CD4-positive, alpha-beta T cell treated with Interleukin-17A for 1 hour (primary cell): Measurements from ENCODE around the gene DIS3L2.
"Not testable (repeated sequence)": the region's sequence is repeated elsewhere in the genome, so short reads cannot be mapped to it uniquely, and the experiment has no call there.

ENCODE experiments used
- DNase-seq: peaks from one replicate; pipeline ENCODE4 v3.0.0-alpha.2; 2020

The DIS3L2 gene

DNA sequence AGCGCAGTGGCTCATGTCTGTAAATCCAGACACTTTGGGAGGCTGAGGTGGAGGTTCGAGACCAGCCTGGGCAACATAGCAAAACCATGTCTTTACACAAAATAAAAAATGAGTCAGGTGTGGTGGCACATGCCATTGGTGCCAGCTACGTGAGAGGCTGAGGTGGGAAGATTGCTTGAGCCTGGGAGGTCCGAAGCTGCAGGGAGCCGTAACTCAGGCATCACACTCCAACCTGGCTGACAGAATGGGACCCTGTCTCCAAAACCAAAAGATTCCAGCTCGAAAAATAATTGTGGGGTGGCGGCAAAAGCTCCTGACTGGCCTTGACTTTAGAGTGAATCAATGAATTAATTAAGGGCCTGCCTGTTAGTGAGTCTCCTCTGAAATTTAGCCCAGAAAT lies 415.8 kb downstream of the DIS3L2 start:
- DNase-seq: no peak

DNA sequence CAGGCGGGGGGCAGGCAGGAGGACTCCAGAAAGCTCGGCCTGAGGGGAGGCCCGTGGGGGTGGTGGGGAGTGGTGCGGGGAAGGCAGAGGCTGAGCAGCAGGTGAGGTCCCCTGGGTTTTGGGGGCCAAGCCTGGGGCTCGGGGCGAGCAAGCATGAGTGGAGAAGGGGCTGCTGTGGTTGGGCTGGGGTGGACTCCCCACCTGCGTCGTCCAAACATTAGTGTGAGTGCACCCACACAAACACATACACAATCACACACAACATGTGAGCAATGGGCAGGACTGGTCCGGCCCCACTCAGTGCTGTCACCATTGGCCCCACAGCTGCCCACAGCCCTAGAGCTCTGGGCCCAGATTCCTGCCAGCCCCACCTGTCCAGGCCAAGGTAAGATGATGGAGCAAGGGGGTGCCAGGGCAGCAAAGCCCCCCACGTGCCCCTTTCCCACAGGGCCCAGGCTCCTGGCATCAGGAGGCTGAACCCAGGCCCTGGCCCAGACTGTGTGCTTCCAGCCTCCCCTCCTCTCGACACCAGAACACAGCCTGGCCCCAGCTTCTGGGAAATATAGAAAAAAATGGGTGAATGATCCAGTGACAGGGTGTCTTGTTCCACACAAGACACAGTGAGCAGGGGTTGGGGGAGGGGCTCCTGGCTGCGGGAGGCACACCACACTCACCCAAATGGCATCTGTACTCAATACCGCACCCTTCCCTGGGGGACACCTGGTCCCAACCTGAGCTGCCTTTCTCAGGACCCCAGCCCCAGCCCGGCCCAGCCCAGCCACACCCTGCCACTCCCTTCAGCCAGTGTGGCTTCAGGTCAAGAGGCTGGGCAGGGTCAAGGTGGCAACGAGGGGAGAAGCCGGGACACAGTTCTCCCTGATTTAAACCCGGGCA lies 416.6 kb downstream of the DIS3L2 start:
- no peak for DNase-seq

DNA sequence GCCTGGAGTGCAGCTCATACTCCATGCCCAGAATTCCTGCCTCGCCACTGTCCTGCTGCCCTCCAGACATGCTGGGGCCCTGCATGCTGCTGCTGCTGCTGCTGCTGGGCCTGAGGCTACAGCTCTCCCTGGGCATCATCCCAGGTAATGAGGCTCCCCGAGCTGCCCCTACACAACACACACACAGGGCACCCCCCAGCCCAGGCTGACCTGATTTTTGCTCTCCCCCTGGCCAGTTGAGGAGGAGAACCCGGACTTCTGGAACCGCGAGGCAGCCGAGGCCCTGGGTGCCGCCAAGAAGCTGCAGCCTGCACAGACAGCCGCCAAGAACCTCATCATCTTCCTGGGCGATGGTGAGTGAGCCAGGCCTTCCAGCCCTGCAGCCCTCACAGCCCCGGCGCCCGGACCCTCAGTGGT lies 417.2 kb downstream of the DIS3L2 start, which contains the start of gene ALPP:
TSS of gene ALPP (plus strand) at position 17 of the 417 bp plus-strand sequence. CDS start at position 69, 52 bp downstream.
- DNase-seq: not testable (repeated sequence)

DNA sequence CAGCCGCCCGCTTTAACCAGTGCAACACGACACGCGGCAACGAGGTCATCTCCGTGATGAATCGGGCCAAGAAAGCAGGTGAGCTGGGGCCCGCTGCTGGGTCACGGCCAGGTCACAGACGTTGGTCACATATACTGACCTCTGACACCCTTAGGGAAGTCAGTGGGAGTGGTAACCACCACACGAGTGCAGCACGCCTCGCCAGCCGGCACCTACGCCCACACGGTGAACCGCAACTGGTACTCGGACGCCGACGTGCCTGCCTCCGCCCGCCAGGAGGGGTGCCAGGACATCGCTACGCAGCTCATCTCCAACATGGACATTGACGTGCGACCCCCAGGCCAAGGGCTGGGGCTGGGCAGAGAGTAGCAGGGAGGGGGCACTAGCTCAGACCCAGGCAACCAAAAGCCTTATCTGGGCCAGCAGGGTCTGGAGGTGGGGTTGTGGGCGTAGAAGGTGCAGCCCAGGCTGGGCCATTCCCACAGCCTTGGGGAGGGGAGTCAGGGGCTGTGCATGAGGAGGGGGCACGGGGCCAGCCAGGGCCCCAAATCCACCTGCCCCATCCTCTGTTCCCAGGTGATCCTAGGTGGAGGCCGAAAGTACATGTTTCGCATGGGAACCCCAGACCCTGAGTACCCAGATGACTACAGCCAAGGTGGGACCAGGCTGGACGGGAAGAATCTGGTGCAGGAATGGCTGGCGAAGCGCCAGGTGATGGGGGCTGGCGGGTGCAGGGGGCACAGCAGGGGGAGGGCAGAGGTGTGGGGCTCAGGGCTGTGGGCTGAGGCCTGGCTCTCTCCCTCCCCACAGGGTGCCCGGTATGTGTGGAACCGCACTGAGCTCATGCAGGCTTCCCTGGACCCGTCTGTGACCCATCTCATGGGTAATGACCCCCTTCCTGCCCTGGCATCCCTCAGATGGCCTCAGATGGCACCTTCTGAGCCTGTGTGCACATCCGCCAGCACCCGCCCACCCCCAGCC lies 418.4 kb downstream of the DIS3L2 start:
- not testable (repeated sequence) for DNase-seq

DNA sequence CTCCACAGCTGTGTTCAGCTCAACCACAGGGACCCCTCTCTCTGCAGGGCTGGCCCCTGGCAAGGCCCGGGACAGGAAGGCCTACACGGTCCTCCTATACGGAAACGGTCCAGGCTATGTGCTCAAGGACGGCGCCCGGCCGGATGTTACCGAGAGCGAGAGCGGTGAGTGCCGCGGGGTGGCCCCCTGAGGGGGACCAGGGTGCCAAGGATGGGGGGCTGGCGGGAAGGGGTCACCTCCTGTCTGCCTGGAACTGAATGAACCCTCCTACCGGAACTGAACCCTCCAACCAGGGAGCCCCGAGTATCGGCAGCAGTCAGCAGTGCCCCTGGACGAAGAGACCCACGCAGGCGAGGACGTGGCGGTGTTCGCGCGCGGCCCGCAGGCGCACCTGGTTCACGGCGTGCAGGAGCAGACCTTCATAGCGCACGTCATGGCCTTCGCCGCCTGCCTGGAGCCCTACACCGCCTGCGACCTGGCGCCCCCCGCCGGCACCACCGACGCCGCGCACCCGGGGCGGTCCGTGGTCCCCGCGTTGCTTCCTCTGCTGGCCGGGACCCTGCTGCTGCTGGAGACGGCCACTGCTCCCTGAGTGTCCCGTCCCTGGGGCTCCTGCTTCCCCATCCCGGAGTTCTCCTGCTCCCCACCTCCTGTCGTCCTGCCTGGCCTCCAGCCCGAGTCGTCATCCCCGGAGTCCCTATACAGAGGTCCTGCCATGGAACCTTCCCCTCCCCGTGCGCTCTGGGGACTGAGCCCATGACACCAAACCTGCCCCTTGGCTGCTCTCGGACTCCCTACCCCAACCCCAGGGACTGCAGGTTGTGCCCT lies 419.9 kb downstream of the DIS3L2 start:
- not testable (repeated sequence) for DNase-seq

DNA sequence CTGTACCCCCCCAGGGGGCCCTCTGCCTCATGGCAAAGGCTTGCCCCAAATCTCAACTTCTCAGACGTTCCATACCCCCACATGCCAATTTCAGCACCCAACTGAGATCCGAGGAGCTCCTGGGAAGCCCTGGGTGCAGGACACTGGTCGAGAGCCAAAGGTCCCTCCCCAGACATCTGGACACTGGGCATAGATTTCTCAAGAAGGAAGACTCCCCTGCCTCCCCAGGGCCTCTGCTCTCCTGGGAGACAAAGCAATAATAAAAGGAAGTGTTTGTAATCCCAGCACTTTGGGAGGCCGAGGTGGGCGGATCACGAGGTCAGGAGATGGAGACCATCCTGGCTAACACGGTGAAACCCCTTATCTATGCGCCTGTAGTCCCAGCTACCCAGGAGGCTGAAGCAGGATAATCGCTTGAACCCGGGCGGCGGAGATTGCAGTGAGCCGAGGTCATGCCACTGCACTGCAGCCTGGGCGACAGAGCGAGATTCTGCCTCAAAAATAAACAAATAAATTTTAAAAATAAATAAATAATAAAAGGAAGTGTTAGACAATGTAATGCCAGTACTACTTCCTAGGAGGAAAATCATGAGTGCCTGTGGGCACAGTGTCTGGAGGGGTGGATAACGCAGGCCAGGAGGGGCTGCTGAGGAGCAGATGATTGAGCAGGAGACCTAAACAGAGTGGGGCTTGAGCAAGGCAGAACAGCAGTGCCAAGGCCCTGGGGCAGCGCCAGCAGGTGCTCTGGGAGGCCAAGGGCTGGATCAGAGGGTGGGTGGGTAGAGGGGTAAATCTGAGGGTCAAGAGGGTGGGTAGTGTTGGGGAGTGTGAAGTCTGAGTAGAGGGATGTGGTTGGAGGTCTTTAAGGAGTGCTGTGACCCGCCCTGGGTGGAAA lies 421.1 kb downstream of the DIS3L2 start:
- DNase-seq: no peak

DNA sequence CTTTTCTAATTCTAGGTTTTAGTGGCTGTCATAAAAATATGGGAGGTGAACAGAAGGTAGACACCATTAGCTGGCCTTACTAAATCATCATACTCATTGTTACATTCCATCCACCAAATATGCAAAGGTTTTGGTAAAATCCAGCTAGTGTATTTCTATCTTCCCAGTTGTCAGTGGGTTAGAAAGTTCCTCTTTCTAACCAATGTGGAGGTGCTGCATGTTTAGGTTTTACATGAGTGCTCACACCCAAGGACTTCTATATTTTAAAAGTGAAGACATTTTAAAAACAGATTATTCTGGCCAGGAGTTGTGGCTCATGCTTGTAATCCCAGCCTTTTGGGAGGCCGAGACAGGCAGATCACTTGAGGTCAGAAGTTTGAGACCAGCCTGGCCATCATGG lies 423.0 kb downstream of the DIS3L2 start:
- DNase-seq: no peak

DNA sequence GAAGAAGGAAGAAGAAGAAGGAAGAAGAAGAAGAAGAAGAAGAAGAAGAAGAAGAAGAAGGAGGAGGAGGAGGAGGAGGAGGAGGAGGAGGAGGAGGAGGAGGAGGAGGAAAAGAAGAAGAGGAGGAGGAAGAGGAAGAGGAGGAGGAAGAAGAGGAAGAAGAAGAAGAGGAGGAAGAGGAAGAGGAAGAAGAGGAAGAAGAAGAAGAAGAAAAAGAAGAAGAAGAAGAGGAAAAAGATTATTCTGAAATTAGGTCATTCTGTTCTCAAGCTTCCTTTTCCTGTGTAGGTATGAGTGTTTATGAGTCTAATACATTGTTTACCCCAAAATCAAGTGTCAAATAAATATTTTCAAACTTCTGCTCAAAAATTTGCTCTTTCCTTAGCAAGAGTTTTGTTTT lies 423.5 kb downstream of the DIS3L2 start:
- DNase-seq: not testable (repeated sequence)

DNA sequence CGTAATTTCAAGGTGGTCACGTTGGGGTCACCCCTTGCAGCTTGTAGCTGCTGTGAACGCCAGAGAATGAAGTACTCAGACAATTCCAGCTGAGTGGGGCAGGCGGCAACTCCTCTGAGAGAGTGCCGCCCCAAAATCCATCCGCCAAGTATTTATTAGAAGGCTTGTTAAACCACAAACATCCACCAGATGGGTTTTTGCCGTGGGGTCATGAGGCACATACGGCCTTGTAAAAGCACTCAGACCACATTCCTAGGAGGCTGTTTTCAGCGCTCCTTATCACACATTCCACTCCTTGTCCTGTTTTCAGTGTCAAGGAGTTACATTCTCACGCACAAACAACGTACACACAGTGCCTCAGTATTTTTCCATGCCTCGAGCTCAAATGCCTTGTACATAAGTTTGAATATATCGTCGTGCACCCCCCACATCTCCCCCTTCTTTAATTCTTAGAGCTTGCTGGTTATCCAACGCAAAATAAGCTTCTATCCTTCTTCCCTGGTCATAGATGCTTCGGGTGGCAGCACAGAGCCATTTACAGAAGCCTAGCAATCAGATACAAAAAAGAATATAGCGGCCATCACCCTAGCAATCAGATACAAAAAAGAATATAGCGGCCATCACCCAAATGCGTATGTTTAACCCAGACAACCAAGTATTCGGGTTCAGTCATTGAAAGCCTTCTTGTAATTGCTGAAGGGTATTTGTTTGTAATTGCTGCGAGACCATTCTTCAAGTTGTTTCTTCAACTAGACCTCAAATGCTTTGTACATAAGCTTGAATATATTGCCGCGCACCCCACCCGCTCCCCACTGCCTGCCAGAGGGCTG lies 424.4 kb downstream of the DIS3L2 start:
- DNase-seq: no peak

DNA sequence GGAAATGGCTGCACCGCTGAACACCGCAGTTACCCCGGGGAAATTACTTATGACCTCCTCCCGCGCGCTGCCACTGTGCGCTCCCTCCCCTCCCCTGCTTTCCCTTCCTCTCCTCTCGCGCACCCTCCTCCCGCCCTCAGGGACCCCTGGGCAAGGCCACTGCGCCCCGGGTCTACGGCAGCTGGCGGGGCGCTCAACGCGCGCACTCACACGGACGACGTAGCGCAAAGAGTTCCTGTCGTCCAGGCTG lies 424.9 kb downstream of the DIS3L2 start:
- DNase-seq: no peak
